RWPE2 (cell line): ENCODE measurements around the gene ASB11.

Experiments used
- ATAC-seq: fragments of 200-7000 bp; cut with Tn5 transposase; 3 replicates; pipeline ENCODE4 v1.9.1; 2021; ENCODE audit warnings: low read depth
- DNase-seq: peaks from one replicate; pipeline ENCODE4 v3.0.0-alpha.2; 2020; ENCODE audit warnings: low spot score
- H3K27ac ChIP-seq: fragments of 450-650 bp; 2 replicates; pipeline ENCODE4 v1.5.1; 2017; ENCODE audit warnings: mild to moderate bottlenecking; ENCODE audit not compliant: poor library complexity, severe bottlenecking
- H3K27me3 ChIP-seq: fragments of 250-450 bp; sonication (Bioruptor Pico); 2 replicates; pipeline ENCODE4 v1.5.1; 2021; ENCODE audit warnings: mild to moderate bottlenecking, moderate library complexity; ENCODE audit not compliant: insufficient read depth, poor library complexity, severe bottlenecking
- H3K36me3 ChIP-seq: fragments of 250-450 bp; sonication (Bioruptor Pico); 2 replicates; pipeline ENCODE4 v1.5.1; 2020; ENCODE audit warnings: low read depth, mild to moderate bottlenecking, moderate library complexity
- H3K4me1 ChIP-seq: fragments of 250-450 bp; sonication (Bioruptor Pico); 2 replicates; pipeline ENCODE4 v1.5.1; 2021; ENCODE audit warnings: mild to moderate bottlenecking, moderate library complexity; ENCODE audit not compliant: insufficient read depth, poor library complexity, severe bottlenecking
- H3K4me3 ChIP-seq: fragments of 250-450 bp; sonication (Bioruptor Pico); 2 replicates; pipeline ENCODE4 v1.5.1; 2021; ENCODE audit warnings: mild to moderate bottlenecking, moderate library complexity; ENCODE audit not compliant: severe bottlenecking
- H3K9me3 ChIP-seq: fragments of 250-450 bp; sonication (Bioruptor Pico); 2 replicates; pipeline ENCODE4 v1.5.1; 2021; ENCODE audit warnings: mild to moderate bottlenecking, moderate library complexity; ENCODE audit not compliant: severe bottlenecking
- CTCF ChIP-seq: fragments of 450-650 bp; IDR thresholded peaks from one replicate; pipeline ENCODE4 v1.5.1; 2017; ENCODE audit warnings: mild to moderate bottlenecking, moderate library complexity; ENCODE audit not compliant: poor library complexity, severe bottlenecking

The ASB11 gene

GRCh38 chrX:15301924-15302323 lies 13.5 kb downstream of the ASB11 start:
- Histone ChIP-seq H3K4me1 (no peaks in the 10 kb centered on the region), H3K36me3 (no peaks in the 10 kb centered on the region), H3K4me3 (no peak overlapping the region), H3K27me3 (no peaks in the 10 kb centered on the region), H3K27ac (no peak overlapping the region), H3K9me3 (no peaks in the 10 kb centered on the region)
- no peak for TF ChIP-seq CTCF
- no peak for DNase-seq
- ATAC-seq = no peak

GRCh38 chrX:15299941-15300851 lies 15.2 kb downstream of the ASB11 start:
- no peaks in the 10 kb centered on the region for H3K36me3 ChIP-seq
- DNase-seq (no peak), ATAC-seq (no peak)
- TF ChIP-seq CTCF = peak; percentile 57
- no peaks in the 10 kb centered on the region for H3K27me3 ChIP-seq
- H3K27ac ChIP-seq = no peak overlapping the region
- H3K9me3 ChIP-seq = no peaks in the 10 kb centered on the region
- H3K4me1 ChIP-seq = no peaks in the 10 kb centered on the region
- no peak overlapping the region for H3K4me3 ChIP-seq

GRCh38 chrX:15298780-15299179 lies 16.7 kb downstream of the ASB11 start:
- no peak for TF ChIP-seq CTCF
- Histone ChIP-seq H3K36me3 (no peaks in the 10 kb centered on the region), H3K9me3 (no peaks in the 10 kb centered on the region), H3K4me3 (no peak overlapping the region), H3K27me3 (no peaks in the 10 kb centered on the region), H3K4me1 (no peaks in the 10 kb centered on the region), H3K27ac (no peak overlapping the region)
- ATAC-seq (no peak), DNase-seq (no peak)

GRCh38 chrX:15298201-15298600 lies 17.2 kb downstream of the ASB11 start:
- Histone ChIP-seq H3K36me3 (no peaks in the 10 kb centered on the region), H3K27ac (no peak overlapping the region), H3K27me3 (no peaks in the 10 kb centered on the region), H3K4me1 (no peaks in the 10 kb centered on the region), H3K9me3 (no peaks in the 10 kb centered on the region), H3K4me3 (no peak overlapping the region)
- no peak for DNase-seq
- no peak for ATAC-seq
- TF ChIP-seq CTCF = no peak

GRCh38 chrX:15293451-15293850 lies 22.0 kb downstream of the ASB11 start:
- ATAC-seq (no peak), DNase-seq (no peak)
- Histone ChIP-seq H3K36me3 (no peaks in the 10 kb centered on the region), H3K27ac (no peak overlapping the region), H3K4me1 (no peaks in the 10 kb centered on the region), H3K9me3 (no peaks in the 10 kb centered on the region), H3K4me3 (no peak overlapping the region), H3K27me3 (no peaks in the 10 kb centered on the region)
- no peak for TF ChIP-seq CTCF
